H1 (cell line): Measurements from ENCODE around the gene RNF225.

Experiments
- JUN ChIP-seq: IDR thresholded peaks from 2 replicates; pipeline ENCODE4 v1.6.1; 2011; ENCODE audit warnings: low read depth, mild to moderate bottlenecking, improper control_type of control experiment, low read length
- JUND ChIP-seq: IDR thresholded peaks from 2 replicates; pipeline ENCODE4 v1.6.1; 2011; ENCODE audit warnings: mild to moderate bottlenecking, improper control_type of control experiment, low read length
- KDM1A ChIP-seq: fragments of 200-600, 300-600 bp; sonication (generic); IDR thresholded peaks from 2 replicates; pipeline ENCODE4 v1.7.1; 2016; ENCODE audit warnings: mild to moderate bottlenecking, low read length, borderline replicate concordance
- PHF8 ChIP-seq: fragments of 200-600 bp; sonication (generic); conservative IDR thresholded peaks from 2 replicates; pipeline ENCODE4 v1.7.1; 2012; ENCODE audit warnings: low read depth, mild to moderate bottlenecking, inconsistent platforms, low read length, moderate library complexity
- POLR2A ChIP-seq, 2 experiments: IDR thresholded peaks; 1 replicate in 1 of 2; 2 replicates in 1 of 2; pipeline ENCODE4 v1.6.1; 2011; ENCODE audit warnings: low read depth in 2 of 2, low read length in 2 of 2, mild to moderate bottlenecking in 2 of 2; ENCODE audit errors: control extremely low read depth in 1 of 2
- RFX5 ChIP-seq: IDR thresholded peaks from 2 replicates; pipeline ENCODE4 v1.6.1; 2011; ENCODE audit warnings: low read depth, low read length, improper control_type of control experiment, borderline replicate concordance
- SUZ12 ChIP-seq: fragments of 200-600 bp; sonication (generic); IDR thresholded peaks from 2 replicates; pipeline ENCODE4 v1.6.1; 2012; ENCODE audit warnings: mild to moderate bottlenecking, inconsistent platforms, low read length, moderate library complexity, mixed read lengths
- TF ChIP-seq, protein P1 (sequence below), 3 experiments: IDR thresholded peaks; 1 replicate in 2 of 3; 2 replicates in 1 of 3; pipeline versions ENCODE4 v1.5.1 to v1.6.1; 2011; ENCODE audit warnings: low read length in 3 of 3, mild to moderate bottlenecking in 3 of 3, inconsistent platforms in 2 of 3, low read depth in 1 of 3, moderate library complexity in 1 of 3; ENCODE audit not compliant: insufficient read depth in 1 of 3; ENCODE audit errors: control extremely low read depth in 1 of 3

DNA sequence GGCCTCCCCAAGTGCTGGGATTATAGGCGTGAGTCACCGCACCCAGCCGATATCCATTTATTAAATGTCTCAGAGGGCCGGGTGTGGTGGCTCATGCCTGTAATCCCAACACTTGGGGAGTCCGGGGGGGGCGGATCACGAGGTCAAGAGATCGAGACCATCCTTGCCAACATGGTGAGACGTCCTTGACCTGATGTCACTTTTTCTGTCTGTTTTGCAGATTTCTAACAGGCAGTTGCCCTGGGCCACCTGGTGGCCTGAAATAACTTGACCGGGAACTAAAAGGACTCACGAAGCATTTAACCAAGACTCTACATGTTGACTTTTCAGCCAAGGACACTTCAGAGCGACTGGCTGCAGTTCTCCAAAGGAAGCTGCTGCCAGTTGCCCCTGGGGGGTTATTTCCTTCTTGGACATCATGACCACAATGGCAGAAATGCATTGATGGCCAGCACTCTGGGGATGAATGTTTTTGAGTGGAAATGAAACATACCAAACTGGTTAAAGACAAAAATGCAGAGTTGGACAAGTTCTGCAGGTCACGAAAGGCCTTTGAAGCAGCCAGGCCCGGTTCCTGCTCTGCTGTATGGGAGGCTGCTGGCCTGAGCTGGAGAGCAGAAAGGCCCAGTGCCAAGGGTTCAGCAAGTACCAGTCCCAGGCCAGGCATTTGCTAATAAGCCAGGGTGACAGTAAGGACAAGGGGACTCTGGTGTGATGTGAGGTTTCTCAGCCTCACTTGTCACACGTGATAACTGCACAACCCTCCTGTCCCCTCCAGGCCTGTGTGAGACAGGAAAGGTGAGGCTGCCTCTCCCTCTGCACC, 22.9 kb upstream of the RNF225 start:
- TF ChIP-seq, protein P1, sequence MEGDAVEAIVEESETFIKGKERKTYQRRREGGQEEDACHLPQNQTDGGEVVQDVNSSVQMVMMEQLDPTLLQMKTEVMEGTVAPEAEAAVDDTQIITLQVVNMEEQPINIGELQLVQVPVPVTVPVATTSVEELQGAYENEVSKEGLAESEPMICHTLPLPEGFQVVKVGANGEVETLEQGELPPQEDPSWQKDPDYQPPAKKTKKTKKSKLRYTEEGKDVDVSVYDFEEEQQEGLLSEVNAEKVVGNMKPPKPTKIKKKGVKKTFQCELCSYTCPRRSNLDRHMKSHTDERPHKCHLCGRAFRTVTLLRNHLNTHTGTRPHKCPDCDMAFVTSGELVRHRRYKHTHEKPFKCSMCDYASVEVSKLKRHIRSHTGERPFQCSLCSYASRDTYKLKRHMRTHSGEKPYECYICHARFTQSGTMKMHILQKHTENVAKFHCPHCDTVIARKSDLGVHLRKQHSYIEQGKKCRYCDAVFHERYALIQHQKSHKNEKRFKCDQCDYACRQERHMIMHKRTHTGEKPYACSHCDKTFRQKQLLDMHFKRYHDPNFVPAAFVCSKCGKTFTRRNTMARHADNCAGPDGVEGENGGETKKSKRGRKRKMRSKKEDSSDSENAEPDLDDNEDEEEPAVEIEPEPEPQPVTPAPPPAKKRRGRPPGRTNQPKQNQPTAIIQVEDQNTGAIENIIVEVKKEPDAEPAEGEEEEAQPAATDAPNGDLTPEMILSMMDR (IDR thresholded peaks at IDR 0.05; ENCODE audit: control extremely low read depth in 1 of 3, insufficient read depth in 1 of 3, low read depth in 1 of 3, low read length in 3 of 3), result peak in 2 of 3 experiments; percentile 43 to 55; a peak in 3 of 4 replicates
- TF ChIP-seq RFX5 (no peak), JUN (no peak), PHF8 (no peak), SUZ12 (no peak), JUND (no peak), POLR2A (IDR thresholded peaks at IDR 0.05; ENCODE audit: control extremely low read depth in 1 of 2, low read depth in 2 of 2, low read length in 2 of 2) (no peak), KDM1A (no peak)
